IMR-90 (cell line): Measurements from ENCODE around the gene PRSS53. TPM values are rescaled to one million over a fixed set of nuclear protein-coding genes. Genes with fewer than 3 reads are reported as not detected.

Source experiments
- ATAC-seq: fragments of 200-7000 bp; cut with Tn5 transposase; 2 replicates; pipeline ENCODE4 v1.9.1; 2020; ENCODE audit warnings: low read depth, mild to moderate bottlenecking, moderate library complexity
- BruUV-seq: library from RNA; stranded (reverse); fragments of 400-500 nt; replicated peaks from 2 replicates; lab custom pipeline; 2021; lab: Mats Ljungman, UMichigan
- CTCF ChIA-PET: fragments of 300-600 bp; formaldehyde crosslinking; extraction: SDS; loops from one replicate; lab custom pipeline; 2021; ENCODE audit warnings: antibody characterized with exemption; lab: Yijun Ruan, JAX
- POLR2A ChIA-PET: fragments of 300-600 bp; sonication (Branson Sonifier 250); formaldehyde crosslinking; loops from one replicate; lab custom pipeline; 2022; ENCODE audit warnings: antibody characterized with exemption; ENCODE audit not compliant: unreplicated experiment; lab: Charles Lee
- DNase-seq: peaks from one replicate; pipeline ENCODE4 v3.0.0; 2013
- H2AFZ ChIP-seq: replicated peaks from 2 replicates; pipeline ENCODE3; 2013; ENCODE audit warnings: low read length, mild to moderate bottlenecking; ENCODE audit not compliant: poor library complexity
- H2AK5ac ChIP-seq: 2 replicates; pipeline ENCODE4 v1.6.1; 2013; ENCODE audit warnings: low read depth, low read length, inconsistent platforms
- H2AK9ac ChIP-seq: replicated peaks from 2 replicates; pipeline ENCODE3; 2013; ENCODE audit warnings: mild to moderate bottlenecking, low read depth, low read length, moderate library complexity; ENCODE audit not compliant: poor library complexity
- H2BK120ac ChIP-seq: 2 replicates; pipeline ENCODE4 v1.6.1; 2013; ENCODE audit warnings: low read depth, low read length, inconsistent platforms
- H2BK15ac ChIP-seq: 3 replicates; pipeline ENCODE4 v1.6.1; 2013; ENCODE audit warnings: low read depth, low read length, inconsistent platforms
- H2BK20ac ChIP-seq: 2 replicates; pipeline ENCODE4 v1.6.1; 2013; ENCODE audit warnings: low read depth, mild to moderate bottlenecking, inconsistent platforms, low read length, moderate library complexity
- H2BK5ac ChIP-seq: 2 replicates; pipeline ENCODE4 v1.6.1; 2013; ENCODE audit warnings: mild to moderate bottlenecking, low read depth, low read length, inconsistent platforms; ENCODE audit not compliant: poor library complexity, severe bottlenecking
- H3K14ac ChIP-seq: replicated peaks from 2 replicates; pipeline ENCODE4 v1.6.1; 2013; ENCODE audit warnings: low read depth, low read length, inconsistent platforms
- H3K18ac ChIP-seq: 2 replicates; pipeline ENCODE4 v1.6.1; 2013; ENCODE audit warnings: low read depth, low read length, control low read depth
- H3K23ac ChIP-seq: 2 replicates; pipeline ENCODE4 v1.6.1; 2013; ENCODE audit warnings: low read depth, low read length, inconsistent platforms
- H3K27ac ChIP-seq: 2 replicates; pipeline ENCODE4 v1.5.1; 2013; ENCODE audit warnings: mild to moderate bottlenecking, control low read depth, low read length; ENCODE audit not compliant: insufficient read depth
- H3K27me3 ChIP-seq: 2 replicates; pipeline ENCODE4 v1.6.1; 2013; ENCODE audit warnings: low read length; ENCODE audit not compliant: control insufficient read depth, insufficient read depth
- H3K36me3 ChIP-seq: 2 replicates; pipeline ENCODE4 v1.6.1; 2013; ENCODE audit warnings: low read length, mixed read lengths; ENCODE audit not compliant: control insufficient read depth, insufficient read depth
- H3K4ac ChIP-seq: 2 replicates; pipeline ENCODE4 v1.6.1; 2013; ENCODE audit warnings: low read depth, low read length, inconsistent platforms
- H3K4me1 ChIP-seq: 2 replicates; pipeline ENCODE4 v1.6.1; 2013; ENCODE audit warnings: low read length, mixed read lengths; ENCODE audit not compliant: control insufficient read depth, insufficient read depth
- H3K4me2 ChIP-seq: 2 replicates; pipeline ENCODE4 v1.6.1; 2013; ENCODE audit warnings: low read depth, mild to moderate bottlenecking, control low read depth, low read length, moderate library complexity
- H3K4me3 ChIP-seq: 2 replicates; pipeline ENCODE4 v1.5.1; 2013; ENCODE audit warnings: low read depth, mild to moderate bottlenecking, control low read depth, low read length, moderate library complexity; ENCODE audit not compliant: insufficient read depth
- H3K56ac ChIP-seq: 2 replicates; pipeline ENCODE4 v1.6.1; 2013; ENCODE audit warnings: low read length, inconsistent platforms; ENCODE audit not compliant: insufficient read depth; ENCODE audit errors: extremely low read depth
- H3K79me1 ChIP-seq, 2 experiments: 2 replicates each; pipeline ENCODE4 v1.6.1; 2013; ENCODE audit warnings: low read length in 2 of 2, inconsistent platforms in 1 of 2, low read depth in 1 of 2
- H3K9ac ChIP-seq: 2 replicates; pipeline ENCODE4 v1.6.1; 2013; ENCODE audit warnings: low read depth, low read length, control low read depth
- H3K9me1 ChIP-seq: 2 replicates; pipeline ENCODE4 v1.6.1; 2013; ENCODE audit warnings: low read length, inconsistent platforms; ENCODE audit not compliant: insufficient read depth
- H3K9me3 ChIP-seq: 2 replicates; pipeline ENCODE4 v1.6.1; 2013; ENCODE audit warnings: low read length; ENCODE audit not compliant: control insufficient read depth, insufficient read depth
- H4K20me1 ChIP-seq: 2 replicates; pipeline ENCODE4 v1.6.1; 2013; ENCODE audit warnings: low read length, inconsistent platforms; ENCODE audit not compliant: insufficient read depth
- H4K5ac ChIP-seq: 2 replicates; pipeline ENCODE4 v1.6.1; 2013; ENCODE audit warnings: mild to moderate bottlenecking, low read depth, low read length, control low read depth
- H4K8ac ChIP-seq, 2 experiments: 2 replicates each; pipeline ENCODE4 v1.6.1; 2013; ENCODE audit warnings: low read depth in 2 of 2, low read length in 2 of 2, control low read depth in 1 of 2, inconsistent platforms in 1 of 2
- H4K91ac ChIP-seq: 2 replicates; pipeline ENCODE4 v1.6.1; 2013; ENCODE audit warnings: low read depth, low read length, inconsistent platforms; ENCODE audit not compliant: insufficient read depth
- BHLHE40 ChIP-seq: fragments of 150-350 bp; IDR thresholded peaks from 2 replicates; pipeline ENCODE4 v1.6.1; 2016; ENCODE audit warnings: mild to moderate bottlenecking, low read depth, low read length
- CEBPB ChIP-seq: IDR thresholded peaks from 2 replicates; pipeline ENCODE4 v1.6.1; 2012; ENCODE audit warnings: low read depth, low read length, improper control_type of control experiment
- CHD1 ChIP-seq: IDR thresholded peaks from 2 replicates; pipeline ENCODE4 v1.6.1; 2012; ENCODE audit warnings: low read depth, low read length, improper control_type of control experiment
- CTCF ChIP-seq: conservative IDR thresholded peaks from 2 replicates; pipeline ENCODE4 v1.5.1; 2012; ENCODE audit warnings: mild to moderate bottlenecking, low read depth, low read length, improper control_type of control experiment
- ELK1 ChIP-seq: fragments of 150-350 bp; IDR thresholded peaks from 2 replicates; pipeline ENCODE4 v1.6.1; 2016; ENCODE audit warnings: low read depth, mild to moderate bottlenecking, low read length, moderate library complexity, borderline replicate concordance
- FOS ChIP-seq: fragments of 150-350 bp; IDR thresholded peaks from 2 replicates; pipeline ENCODE4 v1.6.1; 2016; ENCODE audit warnings: low read depth, low read length
- MAFK ChIP-seq: IDR thresholded peaks from 2 replicates; pipeline ENCODE4 v1.6.1; 2012; ENCODE audit warnings: low read depth, low read length, improper control_type of control experiment
- MAZ ChIP-seq: IDR thresholded peaks from 2 replicates; pipeline ENCODE4 v1.6.1; 2012; ENCODE audit warnings: low read depth, mild to moderate bottlenecking, low read length, improper control_type of control experiment, moderate library complexity, borderline replicate concordance
- MXI1 ChIP-seq: IDR thresholded peaks from 2 replicates; pipeline ENCODE4 v1.6.1; 2012; ENCODE audit warnings: low read depth, mild to moderate bottlenecking, low read length, moderate library complexity, borderline replicate concordance
- NFE2L2 ChIP-seq: fragments of 150-350 bp; IDR thresholded peaks from 2 replicates; pipeline ENCODE4 v1.6.1; 2016; ENCODE audit warnings: low read depth, mild to moderate bottlenecking, low read length
- POLR2A ChIP-seq: IDR thresholded peaks from 2 replicates; pipeline ENCODE4 v1.6.1; 2012; ENCODE audit warnings: mild to moderate bottlenecking, low read depth, low read length
- RAD21 ChIP-seq: IDR thresholded peaks from 2 replicates; pipeline ENCODE4 v1.6.1; 2012; ENCODE audit warnings: low read length, improper control_type of control experiment
- RCOR1 ChIP-seq: IDR thresholded peaks from 2 replicates; pipeline ENCODE4 v1.6.1; 2012; ENCODE audit warnings: mild to moderate bottlenecking, low read length, improper control_type of control experiment; ENCODE audit not compliant: insufficient replicate concordance
- RFX5 ChIP-seq: IDR thresholded peaks from 2 replicates; pipeline ENCODE4 v1.8.0; 2012; ENCODE audit warnings: low read depth, mild to moderate bottlenecking, low read length, moderate library complexity
- SMC3 ChIP-seq: fragments of 150-350 bp; IDR thresholded peaks from 2 replicates; pipeline ENCODE4 v1.6.1; 2016; ENCODE audit warnings: low read depth, mild to moderate bottlenecking, antibody characterized with exemption, low read length, moderate library complexity
- USF2 ChIP-seq: fragments of 150-350 bp; IDR thresholded peaks from 2 replicates; pipeline ENCODE4 v1.6.1; 2017; ENCODE audit warnings: mild to moderate bottlenecking, antibody characterized with exemption, low read length, low read depth
- WGBS, 2 experiments: methylation state at CpG; one replicate each; pipeline versions ENCODE4 v1.1.5 to v1.1.7; 2013; ENCODE audit warnings: missing lambda C conversion rate in 2 of 2; ENCODE audit not compliant: insufficient read length in 1 of 2; ENCODE audit errors: extremely low coverage in 2 of 2; 5-methylcytosine and 5-hydroxymethylcytosine counted together
- dilution Hi-C: fragments of 300-500 bp; cut with HindIII; formaldehyde crosslinking; loops from one replicate; pipeline ENCODE4 v1.14.3; 2018; ENCODE audit warnings: low sequenced_read_pairs; ENCODE audit not compliant: unreplicated experiment
- in situ Hi-C: fragments of 300-500 bp; cut with MboI; formaldehyde crosslinking; loops from 3 replicates; pipeline ENCODE4 v1.14.3; 2019; ENCODE audit warnings: low sequenced_read_pairs, inconsistent platforms, mixed read lengths
- intact Hi-C: fragments of 100-400 bp; cut with micrococcal nuclease; formaldehyde crosslinking; loops from 2 replicates; pipeline ENCODE4 v1.10.0; 2022
- polyA plus RNA-seq, 3 experiments: library from polyadenylated mRNA; depleted of rRNA; stranded (reverse); fragments of >200 nt; gene quantifications; 2 replicates each; pipeline ENCODE4 v1.2.3, GENCODE V29; 2012; ENCODE audit warnings: low replicate concordance in 1 of 3
- total RNA-seq: library from RNA; depleted of rRNA; stranded (reverse); fragments of >200 nt; gene quantifications from 2 replicates; pipeline ENCODE4 v1.2.3, GENCODE V29; 2012

Gene PRSS53
- total and polyA plus RNA-seq, 2 of the 4 experiments (the other 2 are of a cell fraction): 0.72 to 5.9 TPM

- H2BK5ac ChIP-seq: no peak overlapping the region
- H3K56ac ChIP-seq: no peak overlapping the region
- H3K9ac ChIP-seq: no peak overlapping the region
- H3K27me3 ChIP-seq: no peaks in the 10 kb centered on the region; the same call in 1 of the 2 replicates
- no peak overlapping the region for H3K4ac ChIP-seq
- intact Hi-C loops: no loop called here
- H4K91ac ChIP-seq: no peak overlapping the region
- no peak overlapping the region for H3K27ac ChIP-seq
- H2AFZ ChIP-seq: no peak overlapping the region
- no peak overlapping the region for H3K14ac ChIP-seq
- H2AK5ac ChIP-seq: no peak overlapping the region
- H4K20me1 ChIP-seq: no peaks in the 10 kb centered on the region
- H3K23ac ChIP-seq: no peak overlapping the region
- H3K9me1 ChIP-seq: peaks cover 3% of the 10 kb centered on the region
- no peak overlapping the region for H4K5ac ChIP-seq
- H3K4me3 ChIP-seq: no peak overlapping the region
- dilution Hi-C loops: no loop called here
- no peak for TF ChIP-seq USF2
- TF ChIP-seq BHLHE40: no peak
- TF ChIP-seq FOS: no peak
- TF ChIP-seq RCOR1: no peak
- no peak for TF ChIP-seq CTCF
- TF ChIP-seq NFE2L2: no peak
- no peak for TF ChIP-seq RFX5
- TF ChIP-seq MXI1: no peak
- no peak for TF ChIP-seq SMC3
- TF ChIP-seq MAFK: no peak
- no peak for TF ChIP-seq CEBPB
- no peak for TF ChIP-seq RAD21
- TF ChIP-seq POLR2A: no peak
- no peak for TF ChIP-seq ELK1
- TF ChIP-seq CHD1: no peak
- no peak for TF ChIP-seq MAZ
- H4K8ac ChIP-seq: no peak overlapping the region
- H2BK20ac ChIP-seq: no peak overlapping the region
- no peak overlapping the region for H3K4me2 ChIP-seq
- H2BK15ac ChIP-seq: no peak overlapping the region
- no peak overlapping the region for H2AK9ac ChIP-seq
- CTCF ChIA-PET: no interaction called here
- no peaks in the 10 kb centered on the region for H3K9me3 ChIP-seq
- H2BK120ac ChIP-seq: no peak overlapping the region
- POLR2A ChIA-PET: no interaction called here
- in situ Hi-C loops: no loop called here
- H3K18ac ChIP-seq: no peak overlapping the region
- 0 out of 2 replicates have a peak, but pooled peaks cover 3% of the 10 kb centered on the region for H3K4me1 ChIP-seq
- BruUV-seq: no TSS peak
- no peak for DNase-seq
- no peak for ATAC-seq
- no peaks in the 10 kb centered on the region for H3K79me1 ChIP-seq
- H3K36me3 ChIP-seq: peaks cover 36% of the 10 kb centered on the region
- WGBS, 2 experiments: no CpG with 5 or more reads among the region's 6 CpGs
Observed at GRCh38 chr16:31130899-31131298, 42.2 kb upstream of the PRSS53 start.
